GM12801 (cell line): ENCODE data around the gene UBL5.

Source experiments
- TF ChIP-seq, protein P1 (sequence below): IDR thresholded peaks from one replicate; pipeline ENCODE4 v1.5.1; 2011; ENCODE audit warnings: control low read depth; ENCODE audit not compliant: insufficient read length; ENCODE audit errors: extremely low read depth

UBL5 gene

DNA sequence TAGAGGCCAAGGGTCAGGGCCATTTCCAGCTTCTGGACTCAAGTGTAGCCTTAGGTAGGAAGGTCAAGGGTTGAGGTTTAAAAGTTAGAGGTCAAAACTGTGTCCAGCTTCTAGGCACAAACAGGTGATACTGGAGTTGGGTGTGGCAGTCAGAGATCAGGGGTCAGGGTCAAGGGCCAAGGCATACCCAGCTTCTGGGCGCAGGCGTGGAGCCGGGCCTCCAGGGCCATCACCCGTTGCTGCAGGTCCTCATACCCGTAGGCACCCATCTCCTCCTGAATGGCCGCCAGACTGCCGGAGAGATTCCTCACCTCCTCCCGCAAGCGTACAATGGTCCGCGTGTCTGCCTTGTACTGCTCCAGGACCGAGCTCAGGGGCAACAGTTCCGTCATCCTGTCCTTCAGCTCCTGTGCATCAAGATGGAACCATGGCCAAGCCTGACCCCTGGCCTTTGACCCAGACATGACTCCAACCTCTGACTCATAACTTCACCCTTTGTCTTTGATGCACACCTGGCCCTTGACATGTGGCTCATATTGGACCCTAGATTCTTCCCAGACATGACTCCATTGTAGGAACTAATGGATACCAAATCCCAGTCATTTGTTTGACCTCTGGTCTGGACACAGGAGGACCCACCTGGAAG lies 29.5 kb downstream of the UBL5 start:
- TF ChIP-seq, protein P1, sequence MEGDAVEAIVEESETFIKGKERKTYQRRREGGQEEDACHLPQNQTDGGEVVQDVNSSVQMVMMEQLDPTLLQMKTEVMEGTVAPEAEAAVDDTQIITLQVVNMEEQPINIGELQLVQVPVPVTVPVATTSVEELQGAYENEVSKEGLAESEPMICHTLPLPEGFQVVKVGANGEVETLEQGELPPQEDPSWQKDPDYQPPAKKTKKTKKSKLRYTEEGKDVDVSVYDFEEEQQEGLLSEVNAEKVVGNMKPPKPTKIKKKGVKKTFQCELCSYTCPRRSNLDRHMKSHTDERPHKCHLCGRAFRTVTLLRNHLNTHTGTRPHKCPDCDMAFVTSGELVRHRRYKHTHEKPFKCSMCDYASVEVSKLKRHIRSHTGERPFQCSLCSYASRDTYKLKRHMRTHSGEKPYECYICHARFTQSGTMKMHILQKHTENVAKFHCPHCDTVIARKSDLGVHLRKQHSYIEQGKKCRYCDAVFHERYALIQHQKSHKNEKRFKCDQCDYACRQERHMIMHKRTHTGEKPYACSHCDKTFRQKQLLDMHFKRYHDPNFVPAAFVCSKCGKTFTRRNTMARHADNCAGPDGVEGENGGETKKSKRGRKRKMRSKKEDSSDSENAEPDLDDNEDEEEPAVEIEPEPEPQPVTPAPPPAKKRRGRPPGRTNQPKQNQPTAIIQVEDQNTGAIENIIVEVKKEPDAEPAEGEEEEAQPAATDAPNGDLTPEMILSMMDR, result no peak

DNA sequence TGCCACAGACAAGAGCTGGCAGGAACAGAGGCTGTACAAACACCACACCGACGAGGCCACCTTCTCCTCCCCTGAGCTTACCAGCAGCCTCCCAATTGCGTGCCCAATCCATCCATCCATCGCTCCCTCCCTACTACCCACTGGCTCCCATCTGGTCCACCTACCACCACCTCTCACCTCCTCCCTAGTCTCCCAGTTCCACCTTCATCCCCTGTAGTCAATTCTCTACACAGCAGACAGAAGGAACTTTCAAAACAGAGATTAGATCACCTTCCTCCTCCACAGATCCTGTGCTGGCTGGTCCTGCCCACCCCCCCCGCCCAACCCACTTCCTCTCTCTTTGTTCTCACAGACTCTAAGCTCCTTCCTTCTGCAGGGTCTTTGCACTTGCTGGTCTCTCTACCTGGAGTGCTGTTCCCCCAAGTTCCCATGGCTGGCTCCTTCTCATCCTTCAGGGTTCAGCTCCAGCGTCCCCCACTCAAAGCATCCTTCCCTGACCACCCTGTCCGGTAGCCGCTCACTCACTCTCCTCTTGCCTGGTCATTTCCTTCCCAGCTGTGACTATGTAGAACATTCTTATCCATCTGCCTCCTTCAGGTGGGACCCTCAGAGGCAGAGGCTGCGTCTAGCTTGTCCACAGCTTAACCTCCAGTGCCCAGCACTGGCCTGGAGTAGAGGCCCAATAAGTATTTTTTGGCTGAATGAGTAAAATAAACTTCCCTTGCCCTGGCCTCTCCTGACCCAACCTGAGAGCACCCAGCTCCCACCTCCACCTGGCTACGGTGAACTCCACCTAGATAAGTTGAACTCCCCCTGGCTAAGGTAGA lies 30.4 kb downstream of the UBL5 start:
- TF ChIP-seq, protein P1, result no peak

DNA sequence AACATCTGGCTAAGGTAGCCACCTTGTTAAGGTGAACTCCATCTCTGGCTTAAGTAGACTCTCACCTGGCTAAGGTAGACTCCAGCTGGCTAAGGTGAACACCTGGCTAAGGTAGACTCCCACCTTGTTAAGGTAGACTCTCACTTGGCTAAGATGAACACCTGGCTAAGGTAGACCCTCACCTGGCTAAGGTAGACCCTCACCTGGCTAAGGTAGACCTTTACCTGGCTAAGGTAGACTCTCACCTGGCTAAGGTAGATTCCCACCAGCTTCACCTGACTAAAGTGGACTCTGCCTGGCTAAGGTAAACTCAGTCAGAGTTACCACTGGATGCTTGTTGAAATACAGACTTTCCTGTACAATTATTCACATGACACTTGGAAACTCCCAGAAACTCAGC lies 31.0 kb downstream of the UBL5 start:
- TF ChIP-seq, protein P1, result no peak

DNA sequence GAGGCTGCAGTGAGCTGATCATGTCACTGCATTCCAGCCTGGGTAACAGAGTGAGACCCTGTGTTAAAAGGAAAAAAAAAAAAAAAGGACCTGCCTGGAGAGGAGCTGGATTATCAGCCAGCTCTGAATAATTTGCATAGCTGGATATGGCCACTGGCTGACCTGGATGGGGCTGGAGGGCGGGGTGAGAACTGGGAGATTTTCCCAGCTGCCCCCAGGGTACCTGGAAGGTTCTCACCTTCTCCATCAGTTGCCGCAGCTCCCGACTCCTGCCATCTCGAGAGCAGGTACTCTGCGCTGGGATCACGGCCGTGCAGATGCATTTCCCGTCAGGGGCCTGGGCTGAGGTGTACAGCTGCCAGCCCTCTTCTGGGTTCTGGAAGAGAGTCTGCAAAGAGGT lies 32.7 kb downstream of the UBL5 start:
- TF ChIP-seq, protein P1, result no peak

DNA sequence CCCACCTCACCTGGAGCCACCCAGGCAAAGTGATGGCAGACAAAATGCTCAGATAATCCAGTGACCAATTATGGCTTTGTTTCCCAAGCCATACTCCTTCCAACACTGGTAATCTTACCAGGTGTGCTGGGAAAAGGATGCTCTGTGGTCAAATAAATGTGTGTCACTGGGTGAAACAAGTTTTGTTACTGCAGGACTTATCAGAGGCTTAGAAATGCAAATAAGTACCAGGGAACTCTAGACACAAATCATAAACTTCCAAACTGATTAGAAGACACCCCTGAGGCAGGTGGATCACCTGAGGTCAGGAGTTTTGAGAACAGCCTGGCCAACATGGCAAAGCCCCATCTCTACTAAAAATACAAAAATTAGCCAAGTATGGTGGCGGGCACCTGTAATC lies 33.8 kb downstream of the UBL5 start:
- TF ChIP-seq, protein P1, result no peak

DNA sequence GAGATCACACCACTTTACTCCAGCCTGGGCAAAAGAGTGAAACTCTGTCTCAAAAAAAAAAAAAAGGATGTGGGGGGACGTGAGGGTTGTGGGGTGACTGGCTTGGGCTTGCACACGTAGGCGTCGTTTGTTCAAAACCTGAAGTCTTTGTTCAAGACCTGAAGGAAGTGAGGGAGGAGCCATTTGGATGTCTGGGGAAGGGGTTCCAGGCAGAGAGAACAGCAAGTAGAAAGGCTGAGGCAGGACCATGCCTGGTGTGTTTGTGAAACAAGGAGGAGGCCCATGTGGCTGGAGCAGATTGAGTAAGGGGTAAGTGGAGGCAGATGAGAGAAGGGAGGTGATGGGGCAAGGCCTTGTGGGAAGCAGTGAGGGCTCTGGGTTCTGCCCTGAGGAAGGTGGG lies 35.2 kb downstream of the UBL5 start:
- TF ChIP-seq, protein P1, result no peak

DNA sequence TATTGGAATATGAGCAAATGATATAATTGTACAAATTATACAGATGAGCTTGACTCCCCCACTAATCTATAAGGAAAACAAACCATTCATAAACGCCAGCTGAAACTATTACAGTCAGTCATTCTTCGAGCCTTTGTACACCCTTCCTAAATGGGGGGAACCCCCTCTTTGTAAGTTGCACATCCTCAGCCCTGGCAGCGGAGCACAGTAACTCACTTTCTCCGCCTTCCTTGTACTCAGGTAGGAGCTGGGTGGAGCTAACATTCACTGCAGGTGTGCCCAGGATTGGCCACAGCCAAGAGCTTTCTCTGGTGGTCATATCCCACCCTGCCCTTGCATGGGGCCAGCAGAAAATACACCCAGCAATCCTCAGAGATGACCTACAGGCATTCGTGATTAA lies 36.0 kb downstream of the UBL5 start:
- TF ChIP-seq, protein P1, result no peak
